HAP-1 (cell line): Measurements from ENCODE around the gene SMG6.

Experiments used
- DNase-seq, 2 experiments: peaks; one replicate each; pipeline ENCODE4 v3.0.0-alpha.2; 2016 to 2020; ENCODE audit warnings: low spot score in 2 of 2
- H3K27me3 ChIP-seq: fragments of 250-450 bp; sonication (Bioruptor Pico); 2 replicates; pipeline ENCODE4 v1.5.1; 2020; ENCODE audit warnings: low read depth, mild to moderate bottlenecking, moderate library complexity
- H3K36me3 ChIP-seq: fragments of 250-450 bp; sonication (Bioruptor Pico); replicated peaks from 2 replicates; pipeline ENCODE4 v1.5.1; 2020; ENCODE audit warnings: mild to moderate bottlenecking
- H3K4me1 ChIP-seq: fragments of 250-450 bp; sonication (Bioruptor Pico); 2 replicates; pipeline ENCODE4 v1.5.1; 2020; ENCODE audit warnings: mild to moderate bottlenecking
- H3K4me3 ChIP-seq: fragments of 250-450 bp; sonication (Bioruptor Pico); 2 replicates; pipeline ENCODE4 v1.5.1; 2020; ENCODE audit warnings: mild to moderate bottlenecking, moderate library complexity
- H3K9me3 ChIP-seq: fragments of 250-450 bp; sonication (Bioruptor Pico); 2 replicates; pipeline ENCODE4 v1.5.1; 2020; ENCODE audit warnings: mild to moderate bottlenecking, moderate library complexity
- in situ Hi-C: fragments of 300-500 bp; cut with MboI; formaldehyde crosslinking; loops from 3 replicates; pipeline ENCODE4 v1.14.3; 2020; ENCODE audit warnings: low sequenced_read_pairs, inconsistent platforms, mixed read lengths

Gene SMG6

DNA sequence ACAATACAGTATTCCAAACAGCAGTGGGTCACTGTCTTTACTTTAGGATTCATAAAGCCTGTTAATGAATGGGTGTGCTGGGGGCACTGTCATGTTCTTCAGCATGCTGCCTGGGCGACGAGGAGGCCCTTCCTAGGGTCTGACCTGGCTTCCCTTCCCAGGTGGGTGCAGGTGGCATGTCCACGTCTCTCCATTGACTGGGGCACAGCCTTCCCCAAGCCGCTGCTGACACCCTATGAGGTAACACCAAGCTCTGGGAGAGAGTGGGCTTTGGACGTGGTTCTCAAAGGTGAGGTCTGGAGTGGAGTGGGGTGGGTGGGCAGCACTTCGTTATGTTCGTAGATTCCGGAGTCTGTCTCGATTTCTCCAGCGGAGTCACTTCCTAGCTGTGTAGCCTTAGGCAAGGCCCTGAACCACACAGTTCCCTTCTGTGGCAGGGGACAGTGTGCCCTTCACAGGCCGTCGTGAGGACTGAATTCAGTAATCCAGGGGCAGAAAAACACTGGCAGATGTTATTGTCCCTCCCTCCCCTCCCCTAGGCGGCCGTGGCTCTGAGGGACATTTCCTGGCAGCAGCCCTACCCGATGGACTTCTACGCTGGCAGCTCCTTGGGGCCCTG, 262.5 kb downstream of the SMG6 start:
- peak overlapping the region; percentile 83 for H3K4me3 ChIP-seq

DNA sequence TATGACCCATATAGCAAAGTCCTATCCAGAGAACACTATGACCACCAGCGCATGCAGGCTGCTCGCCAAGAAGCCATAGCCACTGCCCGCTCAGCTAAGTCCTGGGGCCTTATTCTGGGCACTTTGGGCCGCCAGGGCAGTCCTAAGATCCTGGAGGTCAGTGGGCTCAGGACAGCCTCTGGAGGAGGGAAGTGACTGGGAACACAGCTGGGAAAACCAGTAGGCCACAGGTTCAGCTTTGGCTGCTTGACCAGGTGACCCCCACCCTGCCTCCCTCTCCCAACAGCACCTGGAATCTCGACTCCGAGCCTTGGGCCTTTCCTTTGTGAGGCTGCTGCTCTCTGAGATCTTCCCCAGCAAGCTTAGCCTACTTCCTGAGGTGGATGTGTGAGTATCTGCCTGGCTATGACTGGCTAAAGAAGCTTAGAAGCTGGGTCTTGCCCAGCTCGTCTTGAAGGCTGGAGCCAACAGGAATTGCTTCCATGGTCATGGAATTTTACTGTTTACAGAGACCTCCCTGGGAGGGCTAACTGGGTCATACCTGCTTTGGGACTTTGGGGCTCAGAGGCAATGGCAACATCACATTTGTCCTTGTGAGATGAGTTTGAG, 263.3 kb downstream of the SMG6 start:
- no peak for DNase-seq
- Histone ChIP-seq H3K4me1 (peaks cover 5% of the 10 kb centered on the region; the same call in 1 of the 2 replicates), H3K27me3 (no peaks in the 10 kb centered on the region), H3K36me3 (peaks cover 24% of the 10 kb centered on the region), H3K4me3 (no peak overlapping the region), H3K9me3 (no peaks in the 10 kb centered on the region)
- in situ Hi-C loops = loop anchor here (25.0 kb wide), 1 partner anchor 403 kb away; the partner anchor contains the start of genes RILP, SCARF1 and SLC43A2

More for the DNA sequence above, 262.5 kb downstream of the SMG6 start:
- Histone ChIP-seq H3K27me3 (no peaks in the 10 kb centered on the region), H3K4me1 (peaks cover 5% of the 10 kb centered on the region; the same call in 1 of the 2 replicates), H3K9me3 (no peaks in the 10 kb centered on the region), H3K36me3 (peaks cover 21% of the 10 kb centered on the region)
- DNase-seq = no peak
- in situ Hi-C loops = loop anchor here (25.0 kb wide), 1 partner anchor 404 kb away; the partner anchor contains the start of genes RILP, SCARF1 and SLC43A2

DNA sequence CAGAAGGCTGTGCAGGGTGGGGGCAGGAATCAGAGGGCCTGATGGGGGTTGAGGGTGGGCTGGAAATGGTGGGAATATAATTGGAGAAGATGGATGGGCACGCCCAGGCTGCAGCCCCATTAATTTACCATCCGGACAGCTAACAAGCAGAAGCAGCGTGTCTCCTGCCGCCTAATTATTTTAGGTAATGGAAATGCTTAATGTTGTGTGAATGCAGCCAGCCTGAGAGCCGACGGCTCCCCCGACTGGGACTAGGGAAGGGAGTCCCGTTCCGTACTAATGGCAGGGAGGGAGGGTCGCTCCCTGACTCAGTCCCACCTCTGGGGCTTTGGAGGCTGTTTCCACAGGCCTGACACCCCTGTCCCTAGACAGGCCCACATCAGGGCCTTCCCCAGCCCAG, 266.4 kb downstream of the SMG6 start:
- H3K9me3 ChIP-seq = no peaks in the 10 kb centered on the region
- peaks cover 8% of the 10 kb centered on the region for H3K36me3 ChIP-seq
- no peaks in the 10 kb centered on the region for H3K27me3 ChIP-seq
- peaks cover 5% of the 10 kb centered on the region; the same call in 1 of the 2 replicates for H3K4me1 ChIP-seq
- in situ Hi-C loops = loop anchor here (10.0 to 25.0 kb wide), 2 partner anchors 322 to 400 kb away; partner anchors contain the start of genes RILP, SCARF1, SLC43A2 and TLCD2
- H3K4me3 ChIP-seq = no peak overlapping the region
- no peak for DNase-seq

DNA sequence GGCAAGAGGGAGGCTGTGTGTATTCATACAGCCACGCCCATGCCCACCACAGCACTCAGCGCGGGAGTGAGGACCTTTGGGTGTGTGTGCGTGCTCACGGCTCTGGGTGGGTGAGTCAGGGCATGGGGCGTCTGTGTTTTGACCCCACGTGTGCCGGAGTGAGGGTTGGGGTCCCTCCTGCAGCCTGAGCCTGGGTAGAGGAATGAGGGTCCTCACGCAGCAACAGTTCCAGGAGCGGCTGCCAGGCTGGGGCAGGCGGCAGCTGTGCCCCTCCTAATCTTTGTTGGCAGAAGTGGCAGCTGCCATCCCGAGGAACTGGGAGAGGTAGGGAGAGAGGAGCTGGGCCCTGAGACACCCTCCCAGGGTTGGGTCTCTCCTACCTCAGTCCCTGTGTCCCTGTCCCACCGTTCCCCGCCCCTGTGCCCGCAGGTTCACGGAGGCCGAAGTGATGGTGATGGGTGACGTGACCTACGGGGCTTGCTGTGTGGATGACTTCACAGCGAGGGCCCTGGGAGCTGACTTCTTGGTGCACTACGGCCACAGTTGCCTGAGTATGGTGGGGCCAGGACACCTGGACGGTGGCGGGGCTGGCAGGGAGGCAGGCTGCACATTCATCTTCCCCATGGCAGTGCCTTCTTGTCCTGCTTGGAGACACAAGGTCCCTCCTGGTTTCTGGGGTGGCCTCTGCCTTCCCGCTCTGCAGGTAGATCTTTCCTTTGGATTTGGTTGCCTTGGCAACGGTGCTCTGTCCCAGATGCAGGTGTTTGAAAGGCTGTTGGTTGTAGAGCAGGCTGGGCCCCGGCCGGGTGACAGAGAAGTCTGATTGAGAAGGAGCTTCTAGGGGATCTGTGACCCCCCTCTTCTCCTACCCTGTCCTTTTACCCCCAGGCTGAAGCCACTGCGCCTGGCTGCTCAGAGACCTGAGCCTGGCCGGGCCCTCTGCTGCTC, 267.8 kb downstream of the SMG6 start:
- peaks cover 6% of the 10 kb centered on the region for H3K36me3 ChIP-seq
- in situ Hi-C loops = loop anchor here (10.0 to 25.0 kb wide), 2 partner anchors 321 to 399 kb away; partner anchors contain the start of genes RILP, SCARF1, SLC43A2 and TLCD2
- H3K4me3 ChIP-seq = no peak overlapping the region
- no peaks in the 10 kb centered on the region for H3K27me3 ChIP-seq
- H3K4me1 ChIP-seq = peaks cover 4% of the 10 kb centered on the region
- H3K9me3 ChIP-seq = no peaks in the 10 kb centered on the region
- no peak for DNase-seq

- Histone ChIP-seq H3K27me3 (no peaks in the 10 kb centered on the region), H3K4me3 (no peak overlapping the region), H3K4me1 (peaks cover 6% of the 10 kb centered on the region), H3K36me3 (peaks cover 6% of the 10 kb centered on the region), H3K9me3 (no peaks in the 10 kb centered on the region)
- in situ Hi-C loops = loop anchor here (10.0 to 25.0 kb wide), 2 partner anchors 320 to 398 kb away; partner anchors contain the start of genes RILP, SCARF1, SLC43A2 and TLCD2
- no peak for DNase-seq
These were observed 268.6 kb downstream of the SMG6 start for GRCh38 chr17:2034806-2035540.

DNA sequence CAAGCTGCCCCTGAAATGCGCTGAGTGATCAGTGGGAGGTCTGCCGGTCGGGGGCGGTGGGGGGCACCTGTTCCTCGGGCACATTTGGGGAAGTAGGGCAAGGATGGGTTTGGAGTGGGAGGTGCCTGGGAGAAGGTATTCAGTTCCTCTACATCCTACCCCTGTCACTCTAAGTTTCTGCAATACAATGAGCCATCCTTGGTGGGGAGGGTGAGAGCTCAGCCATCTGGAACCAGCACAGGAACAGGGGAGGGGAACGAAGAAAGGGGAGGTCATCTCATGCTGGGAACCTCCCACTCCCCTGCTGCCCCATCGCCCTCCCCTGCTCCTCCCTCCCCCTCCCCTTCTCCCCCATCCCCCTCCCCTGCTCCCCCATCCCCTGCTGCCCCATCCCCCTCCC, 269.4 kb downstream of the SMG6 start:
- Histone ChIP-seq H3K27me3 (no peaks in the 10 kb centered on the region), H3K9me3 (no peaks in the 10 kb centered on the region), H3K4me3 (no peak overlapping the region), H3K36me3 (peaks cover 6% of the 10 kb centered on the region), H3K4me1 (peaks cover 8% of the 10 kb centered on the region)
- DNase-seq = no peak
- in situ Hi-C loops = loop anchor here (10.0 to 25.0 kb wide), 2 partner anchors 319 to 397 kb away; partner anchors contain the start of genes RILP, SCARF1, SLC43A2 and TLCD2

GRCh38 chr17:2033153-2033552, 270.4 kb downstream of the SMG6 start:
- peaks cover 6% of the 10 kb centered on the region for H3K36me3 ChIP-seq
- in situ Hi-C loops = loop anchor here (10.0 to 25.0 kb wide), 2 partner anchors 318 to 396 kb away; partner anchors contain the start of genes RILP, SCARF1, SLC43A2 and TLCD2
- H3K4me1 ChIP-seq = peaks cover 8% of the 10 kb centered on the region

GRCh38 chr17:2030779-2031163, 272.8 kb downstream of the SMG6 start:
- Histone ChIP-seq H3K9me3 (no peaks in the 10 kb centered on the region), H3K4me1 (peaks cover 12% of the 10 kb centered on the region), H3K27me3 (no peaks in the 10 kb centered on the region), H3K36me3 (peaks cover under 1% of the 10 kb centered on the region), H3K4me3 (peak overlapping the region; percentile 98)
- in situ Hi-C loops = loop anchor here (10.0 to 25.0 kb wide), 2 partner anchors 316 to 393 kb away; partner anchors contain the start of genes RILP, SCARF1, SLC43A2 and TLCD2
- no peak for DNase-seq

More at GRCh38 chr17:2033153-2033552, 270.4 kb downstream of the SMG6 start:
- Histone ChIP-seq H3K27me3 (no peaks in the 10 kb centered on the region), H3K9me3 (no peaks in the 10 kb centered on the region), H3K4me3 (no peak overlapping the region)
- no peak for DNase-seq

DNA sequence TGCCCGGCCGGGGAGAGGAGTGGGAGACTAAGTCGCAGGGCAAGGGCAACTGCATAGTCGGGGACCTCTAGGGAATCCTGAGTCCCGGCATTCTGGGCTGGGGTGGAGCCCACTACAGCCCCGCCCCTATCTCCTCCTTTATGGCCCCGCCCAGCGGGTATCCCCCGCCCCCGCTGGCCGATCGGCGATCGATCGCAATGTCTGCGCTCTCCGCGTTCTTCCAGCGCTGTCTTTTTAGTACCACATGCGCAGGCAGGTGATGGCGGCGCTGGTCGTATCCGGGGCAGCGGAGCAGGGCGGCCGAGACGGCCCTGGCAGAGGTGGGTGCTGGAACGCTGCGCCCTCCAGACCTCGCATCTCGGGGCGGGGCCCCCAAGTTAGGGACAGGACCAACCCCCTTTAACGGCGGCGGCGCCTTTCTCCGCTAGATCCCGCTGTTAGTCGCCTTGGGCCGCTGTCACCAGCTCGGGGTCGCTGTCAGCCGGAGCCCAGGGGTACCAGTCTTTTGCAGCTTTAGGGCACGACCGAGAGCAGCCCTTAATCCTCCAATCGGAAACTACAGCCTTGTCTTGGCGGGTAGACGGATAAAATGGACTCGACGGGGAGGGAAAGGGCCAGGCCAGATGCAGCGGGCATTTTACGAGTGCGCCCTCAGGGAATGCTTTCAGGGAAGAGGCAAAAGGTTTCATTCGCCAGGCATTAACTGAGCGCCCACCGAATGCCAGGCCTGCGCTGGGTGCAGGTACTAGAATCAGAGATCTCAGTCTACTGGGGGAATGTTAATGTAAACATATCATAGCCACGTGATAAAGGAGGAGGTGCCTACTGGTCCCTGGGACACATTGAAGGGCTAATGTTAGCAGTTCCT, 273.4 kb downstream of the SMG6 start, which contains the start of gene DPH1:
DPH1 (plus strand) TSS at position 243 of the 868 bp plus-strand sequence; CDS start at position 260, 17 bp downstream.
- Histone ChIP-seq H3K36me3 (no peaks in the 10 kb centered on the region; the same call in 1 of the 2 replicates), H3K9me3 (no peaks in the 10 kb centered on the region), H3K4me3 (peak within 1 kb of the TSS; percentile 98), H3K27me3 (no peaks in the 10 kb centered on the region), H3K4me1 (peaks cover 12% of the 10 kb centered on the region)
- in situ Hi-C loops = loop anchor here (5.0 to 25.0 kb wide), 3 partner anchors 118 to 393 kb away; partner anchors contain the start of genes RILP, SCARF1, SLC43A2 and TLCD2
- peak; percentile 95 for DNase-seq

- Histone ChIP-seq H3K36me3 (no peaks in the 10 kb centered on the region; the same call in 1 of the 2 replicates), H3K4me3 (no peak overlapping the region), H3K9me3 (no peaks in the 10 kb centered on the region), H3K27me3 (no peaks in the 10 kb centered on the region), H3K4me1 (peaks cover 12% of the 10 kb centered on the region)
- in situ Hi-C loops = loop anchor here (5.0 to 25.0 kb wide), 2 partner anchors 116 to 391 kb away; partner anchors contain the start of genes RILP, SCARF1 and SLC43A2
- no peak for DNase-seq
These were observed 274.8 kb downstream of the SMG6 start for GRCh38 chr17:2028737-2029136.

DNA sequence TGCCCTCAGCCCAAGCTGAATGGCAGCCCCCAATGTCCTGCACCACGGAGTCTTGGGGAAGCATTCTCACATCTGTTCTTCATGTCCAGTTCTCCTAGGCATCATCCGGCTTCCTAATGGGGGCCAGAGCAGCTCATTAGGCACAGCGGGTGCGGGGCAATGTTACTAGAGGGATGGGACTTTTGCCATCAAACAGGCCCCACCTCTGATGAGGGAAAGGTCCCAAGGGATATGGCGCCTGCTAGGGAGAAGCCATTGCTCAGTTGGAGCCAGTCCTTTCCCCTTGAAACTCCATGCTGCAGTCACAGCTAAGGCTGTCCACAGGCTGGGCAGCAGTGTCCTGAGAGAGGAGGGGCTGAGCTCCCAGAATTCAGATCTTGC, 275.4 kb downstream of the SMG6 start:
- no peak for DNase-seq
- no peak overlapping the region for H3K4me3 ChIP-seq
- in situ Hi-C loops = loop anchor here (5.0 to 25.0 kb wide), 2 partner anchors 116 to 391 kb away; partner anchors contain the start of genes RILP, SCARF1 and SLC43A2

More for the DNA sequence above, 275.4 kb downstream of the SMG6 start:
- Histone ChIP-seq H3K36me3 (no peaks in the 10 kb centered on the region; the same call in 1 of the 2 replicates), H3K27me3 (no peaks in the 10 kb centered on the region), H3K4me1 (peaks cover 13% of the 10 kb centered on the region), H3K9me3 (no peaks in the 10 kb centered on the region)
